ENCODE results near the gene POU2F1. TPM values are rescaled to one million over a fixed set of nuclear protein-coding genes. Genes with fewer than 3 reads are reported as not detected.

POU2F1 gene
- total RNA-seq, 1 experiment from 2014 or later, result 24.5 TPM

DNA sequence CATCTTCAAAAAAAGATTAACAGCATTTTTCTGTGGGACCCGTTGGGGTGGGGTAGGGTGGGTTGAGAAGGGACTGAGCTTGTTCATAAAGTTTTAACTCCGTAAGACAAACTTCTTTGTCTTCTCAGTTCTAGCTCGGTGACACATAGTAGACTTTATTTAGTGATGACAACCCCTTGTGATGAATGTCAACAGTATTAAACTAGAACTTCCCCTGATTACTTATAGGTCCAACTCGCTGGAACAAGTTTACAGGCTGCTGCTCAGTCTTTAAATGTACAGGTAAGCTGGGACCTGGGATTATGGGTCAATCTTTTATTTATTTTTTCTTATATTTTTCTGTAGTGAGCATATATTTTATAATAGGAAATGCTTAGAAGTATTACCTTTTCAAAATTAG is 149.2 kb downstream of the POU2F1 start:
- Histone ChIP-seq H3K9ac (ENCODE audit: low read length) (no peak overlapping the region), H3K9me2 (ENCODE audit: insufficient read depth) (no peaks in the 10 kb centered on the region), H3K79me2 (ENCODE audit: insufficient read depth, low read length) (no peaks in the 10 kb centered on the region), H3K4me2 (ENCODE audit: low read length) (no peak overlapping the region), H3K9me3 (ENCODE audit: control insufficient read depth in 1 of 2, insufficient read depth in 1 of 2, low read depth in 1 of 2, low read length in 2 of 2) (no peaks in the 10 kb centered on the region), H3K4me3 (replicated peaks in 1 of 2; ENCODE audit: low read depth in 1 of 2, low read length in 2 of 2) (no peak overlapping the region), H3K27me3 (ENCODE audit: insufficient read depth, low read length) (no peaks in the 10 kb centered on the region), H3K27ac (ENCODE audit: low read depth, low read length) (no peak overlapping the region), H4K20me1 (ENCODE audit: insufficient read depth) (no peaks in the 10 kb centered on the region), H3K36me3 (ENCODE audit: control insufficient read depth in 1 of 2, insufficient read depth in 2 of 2, low read length in 2 of 2) (no peaks in the 10 kb centered on the region), H3K4me1 (ENCODE audit: control insufficient read depth in 1 of 2, insufficient read depth in 2 of 2, low read length in 2 of 2) (no peaks in the 10 kb centered on the region), H2AFZ (ENCODE audit: low read depth, low read length, poor library complexity, severe bottlenecking) (no peak overlapping the region)
- POLR2A ChIA-PET, result no interaction called here
- no TSS peak for BruUV-seq (replicated peaks)
- CTCF ChIA-PET, result interaction anchor here (0.6 kb wide), 1 partner anchor 168 kb away, joined by 4 read pairs; no protein-coding TSS in a partner anchor
- DNase-seq (ENCODE audit: low read depth, low spot score), result no peak
- intact Hi-C loops (cut with micrococcal nuclease), result no loop called here
- TF ChIP-seq EGR1 (IDR thresholded peaks at IDR 0.05; ENCODE audit: low read depth) (no peak), TCF7L2 (IDR thresholded peaks at IDR 0.05; ENCODE audit: borderline replicate concordance, extremely low read depth, insufficient read depth, insufficient read length) (no peak), CEBPB (IDR thresholded peaks at IDR 0.05; ENCODE audit: low read depth) (no peak), YY1 (IDR thresholded peaks at IDR 0.05; ENCODE audit: extremely low read depth, insufficient replicate concordance, low read depth, low read length) (no peak), CBX3 (IDR thresholded peaks at IDR 0.05; ENCODE audit: low read depth) (no peak), EZH2phosphoT487 (IDR thresholded peaks at IDR 0.05; ENCODE audit: borderline replicate concordance) (no peak), ZNF274 (IDR thresholded peaks at IDR 0.05; ENCODE audit: low read depth, low read length) (no peak), FOSL1 (IDR thresholded peaks at IDR 0.05; ENCODE audit: low read depth) (no peak), ELF1 (IDR thresholded peaks at IDR 0.05; ENCODE audit: borderline replicate concordance, low read depth) (no peak), SIN3A (IDR thresholded peaks at IDR 0.05; ENCODE audit: low read depth) (no peak), ZFX (IDR thresholded peaks at IDR 0.05) (no peak), SRF (IDR thresholded peaks at IDR 0.05; ENCODE audit: low read depth) (no peak), EZH2 (IDR thresholded peaks at IDR 0.05) (no peak), RAD21 (IDR thresholded peaks at IDR 0.05; ENCODE audit: low read depth) (no peak)
- TF ChIP-seq, protein P1, sequence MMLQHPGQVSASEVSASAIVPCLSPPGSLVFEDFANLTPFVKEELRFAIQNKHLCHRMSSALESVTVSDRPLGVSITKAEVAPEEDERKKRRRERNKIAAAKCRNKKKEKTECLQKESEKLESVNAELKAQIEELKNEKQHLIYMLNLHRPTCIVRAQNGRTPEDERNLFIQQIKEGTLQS (IDR thresholded peaks at IDR 0.05), result no peak
- TF ChIP-seq, protein P2, sequence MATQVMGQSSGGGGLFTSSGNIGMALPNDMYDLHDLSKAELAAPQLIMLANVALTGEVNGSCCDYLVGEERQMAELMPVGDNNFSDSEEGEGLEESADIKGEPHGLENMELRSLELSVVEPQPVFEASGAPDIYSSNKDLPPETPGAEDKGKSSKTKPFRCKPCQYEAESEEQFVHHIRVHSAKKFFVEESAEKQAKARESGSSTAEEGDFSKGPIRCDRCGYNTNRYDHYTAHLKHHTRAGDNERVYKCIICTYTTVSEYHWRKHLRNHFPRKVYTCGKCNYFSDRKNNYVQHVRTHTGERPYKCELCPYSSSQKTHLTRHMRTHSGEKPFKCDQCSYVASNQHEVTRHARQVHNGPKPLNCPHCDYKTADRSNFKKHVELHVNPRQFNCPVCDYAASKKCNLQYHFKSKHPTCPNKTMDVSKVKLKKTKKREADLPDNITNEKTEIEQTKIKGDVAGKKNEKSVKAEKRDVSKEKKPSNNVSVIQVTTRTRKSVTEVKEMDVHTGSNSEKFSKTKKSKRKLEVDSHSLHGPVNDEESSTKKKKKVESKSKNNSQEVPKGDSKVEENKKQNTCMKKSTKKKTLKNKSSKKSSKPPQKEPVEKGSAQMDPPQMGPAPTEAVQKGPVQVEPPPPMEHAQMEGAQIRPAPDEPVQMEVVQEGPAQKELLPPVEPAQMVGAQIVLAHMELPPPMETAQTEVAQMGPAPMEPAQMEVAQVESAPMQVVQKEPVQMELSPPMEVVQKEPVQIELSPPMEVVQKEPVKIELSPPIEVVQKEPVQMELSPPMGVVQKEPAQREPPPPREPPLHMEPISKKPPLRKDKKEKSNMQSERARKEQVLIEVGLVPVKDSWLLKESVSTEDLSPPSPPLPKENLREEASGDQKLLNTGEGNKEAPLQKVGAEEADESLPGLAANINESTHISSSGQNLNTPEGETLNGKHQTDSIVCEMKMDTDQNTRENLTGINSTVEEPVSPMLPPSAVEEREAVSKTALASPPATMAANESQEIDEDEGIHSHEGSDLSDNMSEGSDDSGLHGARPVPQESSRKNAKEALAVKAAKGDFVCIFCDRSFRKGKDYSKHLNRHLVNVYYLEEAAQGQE (IDR thresholded peaks at IDR 0.05; ENCODE audit: low read depth), result no peak
- TF ChIP-seq, protein P3, sequence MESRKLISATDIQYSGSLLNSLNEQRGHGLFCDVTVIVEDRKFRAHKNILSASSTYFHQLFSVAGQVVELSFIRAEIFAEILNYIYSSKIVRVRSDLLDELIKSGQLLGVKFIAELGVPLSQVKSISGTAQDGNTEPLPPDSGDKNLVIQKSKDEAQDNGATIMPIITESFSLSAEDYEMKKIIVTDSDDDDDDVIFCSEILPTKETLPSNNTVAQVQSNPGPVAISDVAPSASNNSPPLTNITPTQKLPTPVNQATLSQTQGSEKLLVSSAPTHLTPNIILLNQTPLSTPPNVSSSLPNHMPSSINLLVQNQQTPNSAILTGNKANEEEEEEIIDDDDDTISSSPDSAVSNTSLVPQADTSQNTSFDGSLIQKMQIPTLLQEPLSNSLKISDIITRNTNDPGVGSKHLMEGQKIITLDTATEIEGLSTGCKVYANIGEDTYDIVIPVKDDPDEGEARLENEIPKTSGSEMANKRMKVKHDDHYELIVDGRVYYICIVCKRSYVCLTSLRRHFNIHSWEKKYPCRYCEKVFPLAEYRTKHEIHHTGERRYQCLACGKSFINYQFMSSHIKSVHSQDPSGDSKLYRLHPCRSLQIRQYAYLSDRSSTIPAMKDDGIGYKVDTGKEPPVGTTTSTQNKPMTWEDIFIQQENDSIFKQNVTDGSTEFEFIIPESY (IDR thresholded peaks at IDR 0.05; ENCODE audit: extremely low read depth, insufficient replicate concordance, low read length), result no peak
- TF ChIP-seq, protein P4, sequence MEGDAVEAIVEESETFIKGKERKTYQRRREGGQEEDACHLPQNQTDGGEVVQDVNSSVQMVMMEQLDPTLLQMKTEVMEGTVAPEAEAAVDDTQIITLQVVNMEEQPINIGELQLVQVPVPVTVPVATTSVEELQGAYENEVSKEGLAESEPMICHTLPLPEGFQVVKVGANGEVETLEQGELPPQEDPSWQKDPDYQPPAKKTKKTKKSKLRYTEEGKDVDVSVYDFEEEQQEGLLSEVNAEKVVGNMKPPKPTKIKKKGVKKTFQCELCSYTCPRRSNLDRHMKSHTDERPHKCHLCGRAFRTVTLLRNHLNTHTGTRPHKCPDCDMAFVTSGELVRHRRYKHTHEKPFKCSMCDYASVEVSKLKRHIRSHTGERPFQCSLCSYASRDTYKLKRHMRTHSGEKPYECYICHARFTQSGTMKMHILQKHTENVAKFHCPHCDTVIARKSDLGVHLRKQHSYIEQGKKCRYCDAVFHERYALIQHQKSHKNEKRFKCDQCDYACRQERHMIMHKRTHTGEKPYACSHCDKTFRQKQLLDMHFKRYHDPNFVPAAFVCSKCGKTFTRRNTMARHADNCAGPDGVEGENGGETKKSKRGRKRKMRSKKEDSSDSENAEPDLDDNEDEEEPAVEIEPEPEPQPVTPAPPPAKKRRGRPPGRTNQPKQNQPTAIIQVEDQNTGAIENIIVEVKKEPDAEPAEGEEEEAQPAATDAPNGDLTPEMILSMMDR (IDR thresholded peaks at IDR 0.05 in 2 of 3, conservative IDR thresholded peaks at IDR 0.05 in 1 of 3; ENCODE audit: borderline replicate concordance in 1 of 3, insufficient read depth in 1 of 3, low read depth in 2 of 3, low read length in 2 of 3), result no peak
- TF ChIP-seq, protein P5, sequence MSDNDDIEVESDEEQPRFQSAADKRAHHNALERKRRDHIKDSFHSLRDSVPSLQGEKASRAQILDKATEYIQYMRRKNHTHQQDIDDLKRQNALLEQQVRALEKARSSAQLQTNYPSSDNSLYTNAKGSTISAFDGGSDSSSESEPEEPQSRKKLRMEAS (IDR thresholded peaks at IDR 0.05), result no peak
- ATAC-seq, result no peak
- RAD21 ChIA-PET (ENCODE audit: low non-redundant PET in 1 of 2, low total read pairs in 2 of 2, uncharacterized antibody in 2 of 2, unreplicated experiment in 2 of 2), result no interaction called here

Data from HCT116 (cell line).